HS-27A (cell line): ENCODE data around the gene MSRB1.
"Not testable (repeated sequence)": the region's sequence is repeated elsewhere in the genome, so short reads cannot be mapped to it uniquely, and the experiment has no call there.

Experiments
- DNase-seq: peaks from one replicate; pipeline ENCODE4 v3.0.0-alpha.2; 2012; ENCODE audit warnings: low read depth, missing footprints

The MSRB1 gene

DNA sequence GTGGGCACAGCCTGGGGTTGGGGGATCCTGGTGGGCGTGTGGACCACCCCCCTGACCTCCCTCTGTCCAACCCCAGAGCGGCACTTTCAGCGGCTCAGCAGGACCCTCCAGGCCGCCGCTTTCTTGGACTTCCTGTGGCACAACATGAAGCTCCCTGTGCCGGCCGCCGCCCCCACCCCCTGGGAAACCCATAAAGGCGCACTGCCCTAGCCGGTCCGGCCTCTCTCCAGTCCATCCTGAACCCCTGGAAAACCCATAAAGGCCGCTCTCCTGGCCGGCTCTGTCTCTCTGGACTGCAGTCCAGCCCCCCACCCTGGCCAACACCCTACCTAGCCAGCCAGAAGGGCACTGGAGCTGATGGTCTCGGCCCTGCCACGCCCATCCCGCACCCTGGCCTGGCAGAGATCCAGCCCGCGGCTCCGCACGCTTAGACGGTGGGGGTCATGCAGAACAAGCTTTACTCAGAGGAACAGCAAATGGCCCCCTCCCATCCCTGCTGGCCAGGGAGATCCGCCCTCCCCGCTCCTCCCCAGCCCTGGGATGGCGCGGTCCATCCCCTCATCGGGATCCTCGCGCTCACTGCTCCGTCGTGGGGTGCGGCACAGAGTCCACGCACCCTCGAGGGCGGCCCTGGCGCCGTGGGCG, 35.6 kb upstream of the MSRB1 start:
- no peak for DNase-seq

DNA sequence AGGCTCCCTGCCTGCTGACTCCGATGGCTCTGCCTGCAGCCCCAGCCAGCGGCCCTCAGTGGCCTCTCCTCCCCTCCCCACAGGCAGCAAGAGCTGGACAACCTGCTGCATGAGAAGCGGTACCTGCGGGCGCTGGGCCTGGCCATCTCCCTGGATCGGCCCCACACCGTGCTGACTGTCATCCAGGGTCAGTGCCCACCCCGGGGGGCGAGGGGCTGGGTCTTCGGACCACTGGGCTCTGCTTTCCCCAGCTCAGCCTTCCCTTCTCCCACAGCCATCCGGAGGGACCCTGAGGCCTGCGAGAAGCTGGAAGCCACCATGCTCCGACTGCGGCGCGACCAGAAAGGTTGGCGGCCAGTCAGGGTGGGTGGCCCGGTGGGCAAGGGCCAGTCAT, 34.9 kb upstream of the MSRB1 start:
- no peak for DNase-seq

DNA sequence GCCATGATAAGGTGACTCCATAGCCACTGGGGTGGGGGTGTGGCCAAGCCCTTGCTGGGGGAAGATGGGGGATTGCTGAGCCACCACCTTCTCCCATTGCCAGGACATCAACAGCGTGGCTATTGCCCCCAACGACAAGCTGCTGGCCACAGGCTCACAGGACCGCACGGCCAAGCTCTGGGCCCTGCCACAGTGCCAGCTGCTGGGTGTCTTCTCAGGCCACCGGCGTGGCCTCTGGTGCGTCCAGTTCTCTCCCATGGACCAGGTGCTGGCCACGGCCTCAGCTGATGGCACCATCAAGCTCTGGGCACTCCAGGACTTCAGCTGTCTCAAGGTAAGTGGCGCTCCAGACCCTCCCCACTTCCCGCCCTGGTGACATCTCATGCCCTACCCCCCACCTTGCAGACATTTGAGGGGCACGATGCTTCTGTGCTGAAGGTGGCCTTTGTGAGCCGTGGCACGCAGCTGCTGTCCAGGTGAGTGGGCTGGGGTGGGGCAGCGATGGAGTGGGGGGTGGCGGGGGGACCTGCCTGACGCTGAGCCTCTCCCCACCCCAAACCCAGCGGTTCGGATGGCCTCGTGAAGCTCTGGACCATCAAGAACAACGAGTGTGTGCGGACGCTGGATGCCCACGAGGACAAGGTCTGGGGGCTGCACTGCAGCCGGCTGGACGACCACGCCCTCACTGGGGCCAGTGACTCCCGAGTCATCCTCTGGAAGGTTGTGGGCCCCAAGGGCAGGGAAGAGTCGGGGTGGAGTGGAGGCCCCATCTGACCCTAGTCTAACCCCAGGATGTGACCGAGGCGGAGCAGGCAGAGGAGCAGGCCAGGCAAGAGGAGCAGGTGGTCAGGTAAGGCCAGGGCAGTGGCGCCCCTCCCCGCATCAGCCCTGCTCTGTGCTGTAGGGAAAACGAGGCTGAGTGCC, 34.2 kb upstream of the MSRB1 start:
- DNase-seq, result no peak

DNA sequence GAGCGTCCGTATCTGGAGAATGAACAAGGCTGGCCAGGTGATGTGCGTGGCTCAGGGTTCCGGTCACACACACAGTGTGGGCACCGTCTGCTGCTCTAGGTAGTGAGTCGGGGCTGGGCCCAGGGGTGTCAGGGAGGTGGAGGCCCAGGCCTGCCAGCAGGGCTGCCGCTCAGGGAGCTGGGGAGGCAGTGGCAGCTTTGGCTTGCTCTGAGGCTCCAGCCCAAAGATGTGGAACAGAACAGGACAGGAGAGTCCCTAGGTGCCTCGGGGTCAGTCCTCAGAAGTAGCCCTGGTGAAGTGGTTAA, 33.2 kb upstream of the MSRB1 start:
- no peak for DNase-seq

DNA sequence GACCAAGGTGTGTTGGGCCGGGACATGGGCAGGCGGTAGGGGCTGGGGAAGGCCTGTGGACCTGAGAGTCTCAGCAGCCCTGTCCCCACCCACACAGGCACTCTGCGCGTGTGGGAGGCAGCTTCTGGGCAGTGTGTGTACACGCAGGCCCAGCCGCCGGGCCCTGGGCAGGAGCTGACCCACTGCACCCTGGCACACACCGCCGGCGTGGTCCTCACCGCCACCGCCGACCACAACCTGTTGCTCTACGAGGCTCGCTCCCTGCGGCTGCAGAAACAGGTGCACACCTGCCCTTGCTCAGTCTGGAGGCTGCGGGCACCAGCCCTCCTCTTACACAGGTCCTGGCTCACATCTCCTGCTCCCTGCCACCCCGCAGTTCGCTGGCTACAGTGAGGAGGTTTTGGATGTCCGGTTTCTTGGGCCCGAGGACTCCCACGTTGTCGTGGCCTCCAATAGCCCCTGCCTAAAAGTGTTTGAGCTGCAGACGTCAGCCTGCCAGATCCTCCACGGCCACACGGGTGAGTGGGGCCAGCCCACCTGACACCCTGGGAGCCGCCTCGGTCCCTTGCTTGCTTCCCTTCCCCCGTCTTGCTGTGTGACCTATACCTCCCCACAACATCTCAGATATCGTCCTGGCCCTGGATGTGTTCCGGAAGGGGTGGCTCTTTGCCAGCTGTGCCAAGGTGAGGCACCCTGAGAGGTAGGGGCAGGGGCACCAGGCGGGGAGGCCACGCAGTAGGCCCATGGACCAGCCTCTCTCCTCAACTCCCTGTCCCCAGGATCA, 32.6 kb upstream of the MSRB1 start:
- no peak for DNase-seq

DNA sequence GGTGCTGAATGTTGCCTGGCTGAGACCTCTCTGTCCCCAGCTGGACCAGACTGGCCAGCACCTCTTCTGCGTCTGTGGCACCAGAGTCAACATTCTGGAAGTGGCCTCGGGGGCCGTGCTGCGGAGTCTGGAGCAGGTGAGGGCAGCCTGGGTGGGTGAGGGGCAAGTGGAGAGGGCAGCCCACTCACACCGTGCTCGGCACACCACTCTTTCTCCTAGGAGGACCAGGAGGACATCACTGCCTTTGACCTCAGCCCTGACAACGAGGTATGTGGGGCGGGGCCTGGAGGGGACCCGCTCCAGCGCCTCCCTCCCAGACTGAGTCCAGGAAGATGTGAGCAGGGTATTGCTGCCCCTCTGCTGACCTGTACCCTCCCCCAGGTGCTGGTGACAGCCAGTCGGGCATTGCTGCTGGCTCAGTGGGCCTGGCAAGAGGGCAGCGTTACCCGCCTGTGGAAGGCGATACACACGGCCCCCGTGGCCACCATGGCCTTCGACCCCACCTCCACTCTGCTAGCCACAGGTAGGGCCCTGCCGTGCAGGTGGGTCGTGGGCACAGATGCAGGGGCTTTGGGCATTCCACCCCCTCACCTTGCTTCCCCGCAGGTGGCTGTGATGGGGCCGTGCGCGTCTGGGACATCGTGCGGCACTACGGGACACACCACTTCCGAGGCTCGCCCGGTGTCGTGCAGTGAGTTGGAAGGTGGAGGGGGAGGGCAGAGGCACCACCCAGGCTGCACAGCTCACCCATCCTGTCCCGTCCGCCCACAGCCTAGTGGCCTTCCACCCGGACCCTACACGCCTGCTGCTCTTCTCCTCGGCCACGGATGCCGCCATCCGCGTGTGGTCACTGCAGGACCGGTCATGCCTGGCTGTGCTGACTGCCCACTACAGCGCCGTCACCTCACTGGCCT, 31.4 kb upstream of the MSRB1 start:
- DNase-seq, result no peak

DNA sequence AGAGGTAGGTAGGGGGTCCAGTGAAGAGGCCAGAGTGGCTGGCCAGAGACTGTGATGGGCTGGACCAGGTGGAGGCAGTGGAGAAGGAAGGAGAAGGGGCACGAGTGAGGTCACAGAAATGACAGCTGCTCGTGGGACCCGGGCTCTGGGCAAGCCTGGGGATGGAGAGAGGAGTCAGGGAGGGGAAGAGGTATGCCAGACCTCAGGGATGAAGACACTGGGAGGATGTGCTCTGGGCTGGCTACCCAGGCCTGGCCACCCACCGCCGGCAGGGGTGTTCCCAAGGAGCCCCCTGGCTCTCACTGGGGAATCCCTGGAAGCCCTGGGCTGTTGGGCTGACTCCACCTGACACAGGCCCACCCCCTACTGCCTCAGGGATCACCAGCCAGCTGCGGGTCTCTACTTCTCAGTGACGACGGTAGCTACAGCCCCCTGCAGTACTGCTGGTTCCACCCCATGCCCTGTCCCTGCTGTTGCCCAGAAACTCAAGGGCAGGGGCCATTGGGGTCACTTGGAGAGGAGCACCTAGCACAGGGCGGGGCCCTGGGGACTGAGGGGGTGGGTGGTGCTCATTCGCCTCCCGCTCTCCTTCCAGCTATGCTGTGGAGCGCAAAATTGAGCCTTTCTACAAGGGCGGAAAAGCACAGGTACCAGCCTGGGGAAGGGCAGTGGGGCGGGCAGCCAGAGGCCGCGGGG, 30.6 kb upstream of the MSRB1 start:
- DNase-seq, result no peak

DNA sequence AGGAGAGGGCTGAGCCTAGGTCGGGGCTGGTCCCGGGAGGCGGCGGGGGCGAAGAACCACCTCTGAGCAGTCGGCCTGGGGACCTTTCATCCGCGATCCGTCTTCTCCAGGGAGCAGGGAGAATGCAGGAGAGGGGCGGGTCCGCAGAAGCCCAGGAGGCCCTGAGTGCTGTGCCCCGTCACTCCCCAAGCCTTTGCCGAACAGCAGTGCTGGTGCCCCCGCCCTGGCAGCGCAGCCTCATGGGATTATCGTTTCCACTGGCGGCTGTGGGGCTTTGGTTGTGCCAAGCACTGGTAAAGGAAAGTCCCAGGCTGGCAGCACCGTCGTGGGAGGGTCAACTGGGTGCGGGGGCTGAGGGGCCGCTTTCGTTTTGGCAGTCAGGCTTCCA, 29.5 kb upstream of the MSRB1 start:
- DNase-seq, result no peak

DNA sequence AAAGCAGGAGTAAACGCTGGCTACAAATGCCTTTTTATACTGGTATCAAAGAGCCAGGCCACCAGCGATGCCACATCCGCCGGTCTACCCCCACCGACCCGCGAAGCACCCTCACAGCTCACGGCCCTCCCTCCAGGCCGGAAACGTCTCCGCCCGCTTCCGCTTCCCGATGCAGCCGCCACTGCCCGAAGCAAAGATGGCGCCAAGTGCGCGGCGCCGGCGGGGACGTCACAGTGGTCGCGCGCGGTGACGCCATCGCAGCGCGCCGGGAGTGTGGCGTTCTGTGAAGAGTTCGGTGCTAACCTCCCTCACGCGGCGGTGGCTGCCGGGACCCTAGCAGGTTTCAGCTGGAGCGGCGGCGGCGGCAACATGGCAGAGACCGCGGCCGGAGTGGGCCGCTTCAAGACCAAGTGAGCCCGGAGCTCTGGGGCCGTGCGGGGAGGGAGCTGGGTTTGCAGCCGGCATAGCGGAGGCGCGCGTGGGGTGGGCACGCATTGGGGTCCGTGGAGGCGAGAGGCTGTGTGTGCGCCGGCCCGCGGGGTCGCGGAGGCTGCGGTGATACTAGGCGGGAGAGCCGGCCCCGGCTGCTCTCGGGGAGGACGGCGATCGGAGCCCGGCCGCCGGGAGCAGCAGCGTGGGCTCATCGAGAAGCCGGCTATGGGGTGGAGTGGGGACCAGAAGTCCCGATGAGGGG, 28.9 kb upstream of the MSRB1 start, which contains the start of gene TBL3:
Gene TBL3 (plus strand): TSS at position 258 of the 694 bp plus-strand sequence. CDS start 112 bp downstream, at position 370.
- DNase-seq, result peak; percentile 73

DNA sequence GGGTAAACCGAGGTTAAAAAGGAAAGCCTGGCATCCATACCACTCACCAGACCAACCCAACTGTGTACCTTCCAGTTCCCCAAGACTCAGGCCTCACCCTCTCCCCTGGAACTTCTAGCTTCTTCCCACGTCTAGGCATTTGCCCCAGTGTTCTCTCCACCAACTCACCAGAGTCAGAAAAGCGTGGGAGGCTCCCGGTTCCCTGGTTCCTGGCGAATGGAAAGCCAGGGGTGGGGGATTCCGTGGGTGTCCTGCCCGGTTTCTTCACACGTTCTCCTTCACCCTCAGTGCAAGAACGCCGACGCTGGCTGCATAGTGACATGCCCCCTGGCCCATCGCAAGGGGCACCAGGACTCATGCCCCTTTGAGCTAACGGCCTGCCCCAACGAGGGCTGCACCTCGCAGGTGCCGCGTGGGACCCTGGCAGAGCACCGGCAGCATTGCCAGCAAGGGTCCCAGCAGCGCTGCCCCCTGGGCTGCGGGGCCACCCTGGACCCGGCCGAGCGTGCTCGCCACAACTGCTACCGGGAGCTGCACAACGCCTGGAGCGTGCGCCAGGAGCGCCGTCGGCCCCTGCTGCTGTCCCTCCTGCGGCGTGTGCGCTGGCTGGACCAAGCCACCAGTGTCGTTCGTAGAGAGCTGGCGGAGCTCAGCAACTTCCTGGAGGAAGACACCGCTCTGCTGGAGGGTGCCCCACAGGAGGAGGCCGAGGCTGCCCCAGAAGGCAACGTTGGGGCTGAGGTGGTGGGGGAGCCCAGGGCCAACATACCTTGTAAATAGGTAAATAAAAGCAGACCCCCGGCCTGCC, 25.4 kb upstream of the MSRB1 start:
- no peak for DNase-seq

DNA sequence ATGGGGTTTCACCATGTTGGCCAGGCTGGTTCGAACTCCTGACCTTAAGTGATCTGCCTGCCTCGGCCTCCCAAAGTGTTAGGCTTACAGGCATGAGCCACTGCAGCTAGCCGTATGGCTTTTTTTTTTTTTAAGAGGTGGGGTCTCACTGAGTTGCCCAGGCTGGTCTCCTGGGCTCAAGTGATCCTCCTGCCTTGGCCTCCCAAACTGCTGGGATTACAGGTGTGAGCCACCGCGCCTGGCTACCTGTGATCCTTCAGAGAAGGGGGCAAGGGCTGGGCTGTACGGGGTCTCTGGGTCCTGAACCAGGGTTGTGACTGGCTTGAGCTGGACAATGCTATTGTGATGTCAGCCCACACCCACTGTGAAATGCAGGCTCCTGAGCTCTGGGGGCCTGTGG, 23.5 kb upstream of the MSRB1 start, which contains the start of gene RNF151:
Gene RNF151 (plus strand): TSS at position 397 of the 400 bp plus-strand sequence. CDS start 26 bp downstream, outside the sequence.
- DNase-seq, result no peak

DNA sequence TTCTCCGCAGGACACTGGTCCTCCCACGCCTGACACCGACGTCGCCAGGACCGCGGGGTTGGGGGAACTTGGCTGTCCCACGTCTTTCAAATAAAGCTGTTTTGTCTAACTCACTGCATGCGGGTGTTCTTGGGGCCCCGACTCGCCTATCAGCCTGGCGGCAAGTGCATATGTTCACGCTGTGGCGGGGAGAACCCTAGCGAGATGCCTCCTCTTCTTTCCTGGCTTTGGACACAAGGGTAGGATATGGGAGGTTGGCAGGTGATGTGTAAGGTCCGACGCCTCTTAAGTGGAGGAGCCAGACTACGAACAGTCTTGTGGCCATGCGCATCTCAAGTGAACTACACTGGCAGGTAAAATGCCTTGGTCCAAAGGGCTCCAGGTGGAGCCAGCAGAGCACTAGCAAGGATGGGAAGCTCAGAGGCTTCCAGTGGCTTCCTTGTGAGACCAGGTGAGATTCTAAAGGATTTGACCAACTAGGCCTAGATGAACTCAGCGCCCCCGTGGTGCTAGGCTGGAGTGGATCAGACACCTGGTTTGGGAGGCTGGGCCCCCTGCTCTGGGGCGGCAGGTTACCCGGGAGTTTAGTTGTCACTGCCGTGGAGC, 22.5 kb upstream of the MSRB1 start:
- no peak for DNase-seq

DNA sequence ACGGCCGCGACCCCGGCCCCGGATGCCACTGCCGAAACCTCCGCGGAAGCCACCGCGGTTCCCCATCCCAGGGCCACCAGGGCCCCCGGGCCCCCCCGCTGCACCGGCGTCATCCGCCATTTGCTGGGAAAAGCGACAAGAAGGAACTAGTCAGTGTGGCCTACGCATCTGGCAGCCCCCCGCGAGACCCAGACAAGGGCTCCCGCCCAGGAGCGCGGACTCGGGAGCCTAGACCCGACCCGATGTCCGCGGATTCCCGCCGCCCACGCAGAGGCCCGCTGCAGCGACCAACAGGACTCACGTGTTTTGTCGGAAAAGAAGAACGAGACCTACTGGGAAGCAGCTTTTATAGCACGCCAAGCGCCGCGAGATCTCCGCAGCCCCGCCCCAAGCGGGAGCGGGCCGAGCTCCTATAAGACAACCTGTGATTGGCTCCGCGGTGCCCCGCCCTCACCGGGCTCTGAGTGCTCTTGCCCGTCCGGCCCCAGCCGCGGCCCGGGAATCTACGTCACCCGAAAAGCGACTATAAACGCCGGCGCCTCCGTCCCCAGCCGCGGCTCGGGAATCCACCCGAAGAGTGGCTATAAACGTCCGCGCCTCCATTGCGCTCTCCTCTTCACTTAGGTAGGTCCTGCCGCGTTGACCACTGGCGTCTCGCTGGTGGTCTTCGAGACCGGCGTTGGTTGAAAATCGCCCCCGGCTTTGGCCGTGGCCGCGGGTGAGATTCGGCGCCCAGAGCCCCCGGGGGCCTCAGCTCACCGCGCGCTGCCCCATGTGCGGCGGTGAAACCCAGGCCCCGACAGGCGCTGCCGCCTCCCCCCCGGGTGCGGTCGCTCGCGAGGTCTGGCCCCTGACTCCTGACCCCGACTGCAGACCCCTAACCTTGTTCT, 21.8 kb upstream of the MSRB1 start, which contains the start of gene RPS2:
Gene RPS2 (minus strand): TSS at position 321 of the 890 bp plus-strand sequence. CDS start 201 bp downstream, at position 120.
- peak; percentile 85 for DNase-seq

DNA sequence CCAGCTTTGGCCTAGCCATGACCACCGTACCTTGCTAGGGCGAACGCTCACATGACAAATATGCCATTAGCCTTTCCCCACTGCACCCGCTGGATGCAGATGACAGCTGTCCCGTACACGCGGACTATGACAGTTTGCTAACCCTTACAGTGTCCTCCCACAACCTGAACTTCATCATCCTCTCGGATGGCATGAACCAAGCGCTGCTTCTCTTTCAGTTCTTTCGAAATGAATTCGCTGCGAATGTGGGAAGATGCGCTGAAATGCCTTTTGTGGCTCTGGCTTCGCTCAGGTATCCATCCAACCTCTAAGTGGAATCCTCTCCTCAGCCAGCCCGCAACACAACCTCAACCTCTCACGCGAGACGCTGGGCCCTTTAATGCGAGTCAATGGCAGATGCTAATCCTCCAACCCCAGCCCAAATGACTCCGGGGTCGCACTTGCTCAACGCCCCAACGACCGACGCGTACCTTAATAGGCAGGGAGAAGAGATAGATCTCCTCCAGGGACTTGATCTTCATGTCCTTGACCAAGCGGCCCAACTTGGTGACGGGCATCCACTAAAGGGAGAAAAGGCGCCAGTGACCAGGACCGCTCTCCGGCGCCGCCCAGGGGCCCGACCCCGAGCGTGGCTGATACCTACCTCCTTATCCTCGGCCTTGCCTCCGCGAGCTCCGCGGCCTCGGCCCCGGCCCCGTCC, 21.0 kb upstream of the MSRB1 start:
- DNase-seq, result no peak

DNA sequence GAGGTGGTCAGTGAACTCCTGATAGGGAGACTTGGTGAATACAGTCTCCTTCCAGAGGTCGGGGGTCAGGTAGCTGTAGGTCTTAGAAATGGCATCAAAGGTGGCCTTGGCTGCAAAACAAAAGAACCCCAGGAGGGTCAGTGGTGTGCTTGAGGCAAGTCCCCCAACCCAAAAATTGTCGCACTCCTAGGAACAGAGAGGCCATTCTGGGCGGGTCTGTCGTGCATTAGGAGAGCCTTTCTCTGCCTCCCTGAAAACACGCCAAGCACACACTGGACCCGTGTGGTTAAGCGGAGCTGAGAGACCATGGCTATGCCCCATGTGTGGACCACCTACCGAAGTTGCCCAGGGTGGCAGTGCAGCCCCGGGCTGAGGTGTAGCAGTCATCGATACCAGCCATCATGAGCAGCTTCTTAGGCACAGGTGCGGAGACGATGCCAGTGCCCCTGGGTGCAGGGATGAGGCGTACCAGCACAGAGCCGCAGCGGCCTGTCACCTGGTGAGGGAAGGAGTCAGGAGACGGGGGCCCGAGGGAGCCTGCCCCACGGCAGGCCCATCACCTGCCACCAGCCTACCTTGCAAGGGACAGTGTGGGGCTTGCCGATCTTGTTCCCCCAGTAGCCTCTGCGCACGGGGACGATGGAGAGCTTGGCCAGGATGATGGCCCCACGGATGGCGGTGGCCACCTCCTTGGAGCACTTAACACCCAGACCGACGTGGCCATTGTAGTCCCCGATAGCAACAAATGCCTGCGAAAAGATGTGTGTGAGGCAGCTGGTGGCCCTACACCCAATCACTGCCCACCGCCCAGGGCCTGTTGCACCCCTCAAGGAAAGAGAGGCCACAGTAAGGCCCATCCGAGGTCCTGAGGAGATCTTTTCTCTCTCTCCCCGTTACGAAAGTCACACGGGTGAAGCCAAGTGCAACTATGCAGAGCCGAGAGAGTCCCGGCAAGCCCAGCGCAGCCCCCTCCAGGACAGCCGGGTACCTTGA, 19.5 kb upstream of the MSRB1 start:
- not testable (repeated sequence) for DNase-seq

DNA sequence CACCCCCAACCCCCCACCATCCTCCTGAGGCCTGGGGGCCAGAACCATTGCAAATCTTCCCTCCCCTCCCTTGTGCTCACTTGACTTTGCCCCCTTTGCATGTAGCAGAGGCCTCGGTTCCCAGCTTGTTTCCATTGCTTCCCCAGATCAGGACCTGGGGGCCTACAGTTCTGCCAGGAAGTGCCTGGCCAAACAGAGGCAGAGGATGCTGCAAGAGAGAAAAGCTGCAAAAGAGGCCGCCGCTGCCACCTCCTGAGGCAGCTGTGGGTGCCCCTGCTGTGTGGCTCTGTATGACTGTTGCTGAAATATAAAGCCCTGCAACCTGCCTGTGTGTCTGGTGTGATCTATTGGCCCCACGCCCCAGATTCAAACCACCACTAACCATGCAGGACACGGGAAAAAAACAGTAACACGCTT, 18.7 kb upstream of the MSRB1 start:
- DNase-seq, result no peak
